SJSA1 (cell line): Measurements from ENCODE around the gene FSD1. TPM values are rescaled to one million over a fixed set of nuclear protein-coding genes. Genes with fewer than 3 reads are reported as not detected.

Experiments used
- DNase-seq, 2 experiments: peaks; one replicate each; pipeline ENCODE4 v3.0.0-alpha.2; 2015 to 2020; ENCODE audit warnings: low spot score in 2 of 2, low read depth in 1 of 2
- H3K27ac ChIP-seq: fragments of 250-450 bp; sonication (Bioruptor Pico); 2 replicates; pipeline ENCODE4 v1.5.1; 2020; ENCODE audit warnings: mild to moderate bottlenecking, moderate library complexity
- H3K27me3 ChIP-seq: fragments of 250-450 bp; sonication (Bioruptor Pico); replicated peaks from 2 replicates; pipeline ENCODE4 v1.5.1; 2020; ENCODE audit warnings: mild to moderate bottlenecking, moderate library complexity
- H3K36me3 ChIP-seq: fragments of 250-450 bp; sonication (Bioruptor Pico); 2 replicates; pipeline ENCODE4 v1.5.1; 2020; ENCODE audit warnings: mild to moderate bottlenecking
- H3K4me1 ChIP-seq: fragments of 250-450 bp; sonication (Bioruptor Pico); replicated peaks from 2 replicates; pipeline ENCODE4 v1.6.1; 2021; ENCODE audit warnings: mild to moderate bottlenecking
- H3K4me3 ChIP-seq: fragments of 250-450 bp; sonication (Bioruptor Pico); 2 replicates; pipeline ENCODE4 v1.5.1; 2020; ENCODE audit warnings: mild to moderate bottlenecking
- H3K9me3 ChIP-seq: fragments of 250-450 bp; sonication (Bioruptor Pico); replicated peaks from 2 replicates; pipeline ENCODE4 v1.5.1; 2020; ENCODE audit warnings: mild to moderate bottlenecking
- total RNA-seq: library from RNA; depleted of rRNA; stranded (reverse); fragments of >200 nt; shearing (Covaris generic); gene quantifications from 2 replicates; pipeline ENCODE4 v1.2.3, GENCODE V29; 2014

Gene FSD1
- total RNA-seq, 1 experiment from 2014 or later, result 4.5 TPM

GRCh38 chr19:4295972-4296771, 8.2 kb upstream of the FSD1 start:
- Histone ChIP-seq H3K36me3 (no peaks in the 10 kb centered on the region), H3K9me3 (no peaks in the 10 kb centered on the region), H3K4me3 (no peak overlapping the region), H3K4me1 (no peaks in the 10 kb centered on the region), H3K27me3 (peaks cover 4% of the 10 kb centered on the region; the same call in 1 of the 2 replicates), H3K27ac (no peak overlapping the region)
- no peak for DNase-seq

- Histone ChIP-seq H3K27me3 (peaks cover 4% of the 10 kb centered on the region; the same call in 1 of the 2 replicates), H3K4me3 (no peak overlapping the region), H3K36me3 (no peaks in the 10 kb centered on the region), H3K9me3 (no peaks in the 10 kb centered on the region), H3K27ac (no peak overlapping the region), H3K4me1 (no peaks in the 10 kb centered on the region)
- no peak for DNase-seq
Observed at GRCh38 chr19:4297901-4298809, 6.2 kb upstream of the FSD1 start.

- Histone ChIP-seq H3K4me1 (no peaks in the 10 kb centered on the region), H3K4me3 (no peak overlapping the region), H3K27me3 (peaks cover 4% of the 10 kb centered on the region; the same call in 1 of the 2 replicates), H3K27ac (no peak overlapping the region), H3K9me3 (no peaks in the 10 kb centered on the region), H3K36me3 (no peaks in the 10 kb centered on the region)
- DNase-seq, result no peak
Observed at GRCh38 chr19:4298810-4299550, 5.4 kb upstream of the FSD1 start.

GRCh38 chr19:4300589-4300988, 3.8 kb upstream of the FSD1 start:
- no peak for DNase-seq
- Histone ChIP-seq H3K4me3 (no peak overlapping the region), H3K36me3 (no peaks in the 10 kb centered on the region), H3K4me1 (no peaks in the 10 kb centered on the region), H3K27ac (no peak overlapping the region), H3K27me3 (no peaks in the 10 kb centered on the region), H3K9me3 (no peaks in the 10 kb centered on the region)

- no peak overlapping the region for H3K27ac ChIP-seq
Observed at GRCh38 chr19:4301590-4302242, 2.7 kb upstream of the FSD1 start.

GRCh38 chr19:4302243-4302640, 2.2 kb upstream of the FSD1 start, which contains the start of gene TMIGD2:
TMIGD2 (minus strand) TSS chr19:4302389; CDS start chr19:4302385, 4 bp downstream.
- no peak for DNase-seq
- no peaks in the 10 kb centered on the region for H3K4me1 ChIP-seq
- H3K27ac ChIP-seq, result no peak within 1 kb of the TSS
- H3K36me3 ChIP-seq, result no peaks in the 10 kb centered on the region
- no peak within 1 kb of the TSS for H3K4me3 ChIP-seq
- no peaks in the 10 kb centered on the region for H3K27me3 ChIP-seq
- no peaks in the 10 kb centered on the region for H3K9me3 ChIP-seq

More at GRCh38 chr19:4301590-4302242, 2.7 kb upstream of the FSD1 start:
- no peaks in the 10 kb centered on the region for H3K9me3 ChIP-seq
- no peak overlapping the region for H3K4me3 ChIP-seq
- no peaks in the 10 kb centered on the region for H3K27me3 ChIP-seq
- H3K36me3 ChIP-seq, result no peaks in the 10 kb centered on the region
- no peak for DNase-seq
- H3K4me1 ChIP-seq, result no peaks in the 10 kb centered on the region

GRCh38 chr19:4303819-4304537, 420 bp upstream of the FSD1 start:
- Histone ChIP-seq H3K36me3 (no peaks in the 10 kb centered on the region), H3K4me3 (peak overlapping the region; percentile 28), H3K9me3 (no peaks in the 10 kb centered on the region), H3K27me3 (no peaks in the 10 kb centered on the region), H3K27ac (no peak overlapping the region), H3K4me1 (no peaks in the 10 kb centered on the region)
- DNase-seq, result no peak

GRCh38 chr19:4305257-4305612, 837 bp downstream of the FSD1 start:
- no peak for DNase-seq
- H3K4me1 ChIP-seq, result no peaks in the 10 kb centered on the region
- no peaks in the 10 kb centered on the region for H3K9me3 ChIP-seq
- no peaks in the 10 kb centered on the region for H3K27me3 ChIP-seq
- no peak overlapping the region for H3K27ac ChIP-seq
- H3K36me3 ChIP-seq, result no peaks in the 10 kb centered on the region
- H3K4me3 ChIP-seq, result no peak overlapping the region

- Histone ChIP-seq H3K36me3 (no peaks in the 10 kb centered on the region), H3K27ac (no peak overlapping the region), H3K27me3 (no peaks in the 10 kb centered on the region), H3K4me1 (no peaks in the 10 kb centered on the region), H3K9me3 (no peaks in the 10 kb centered on the region), H3K4me3 (no peak overlapping the region)
- no peak for DNase-seq
Observed at GRCh38 chr19:4305659-4306058, 1.3 kb downstream of the FSD1 start.

- no peaks in the 10 kb centered on the region for H3K4me1 ChIP-seq
- no peak overlapping the region for H3K27ac ChIP-seq
- H3K36me3 ChIP-seq, result no peaks in the 10 kb centered on the region
- no peaks in the 10 kb centered on the region for H3K27me3 ChIP-seq
- no peak overlapping the region for H3K4me3 ChIP-seq
- no peaks in the 10 kb centered on the region for H3K9me3 ChIP-seq
- no peak for DNase-seq
Observed at GRCh38 chr19:4310247-4311121, 6.1 kb downstream of the FSD1 start.

- Histone ChIP-seq H3K27me3 (no peaks in the 10 kb centered on the region), H3K9me3 (no peaks in the 10 kb centered on the region), H3K36me3 (no peaks in the 10 kb centered on the region), H3K4me1 (no peaks in the 10 kb centered on the region), H3K27ac (no peak overlapping the region), H3K4me3 (no peak overlapping the region)
- DNase-seq, result no peak
Observed at GRCh38 chr19:4313847-4314490, 9.6 kb downstream of the FSD1 start.

GRCh38 chr19:4316956-4317355, 12.6 kb downstream of the FSD1 start:
- Histone ChIP-seq H3K9me3 (no peaks in the 10 kb centered on the region), H3K4me3 (no peak overlapping the region), H3K36me3 (no peaks in the 10 kb centered on the region), H3K27me3 (no peaks in the 10 kb centered on the region), H3K27ac (no peak overlapping the region), H3K4me1 (no peaks in the 10 kb centered on the region)
- no peak for DNase-seq
